IPS DF 4.7 (cell line): ENCODE results near the gene RAB17.

Source experiments
- DNase-seq: peaks from one replicate; pipeline ENCODE4 v3.0.0-alpha.2; 2013; ENCODE audit warnings: low spot score; ENCODE audit errors: extremely low read depth

RAB17 gene

DNA sequence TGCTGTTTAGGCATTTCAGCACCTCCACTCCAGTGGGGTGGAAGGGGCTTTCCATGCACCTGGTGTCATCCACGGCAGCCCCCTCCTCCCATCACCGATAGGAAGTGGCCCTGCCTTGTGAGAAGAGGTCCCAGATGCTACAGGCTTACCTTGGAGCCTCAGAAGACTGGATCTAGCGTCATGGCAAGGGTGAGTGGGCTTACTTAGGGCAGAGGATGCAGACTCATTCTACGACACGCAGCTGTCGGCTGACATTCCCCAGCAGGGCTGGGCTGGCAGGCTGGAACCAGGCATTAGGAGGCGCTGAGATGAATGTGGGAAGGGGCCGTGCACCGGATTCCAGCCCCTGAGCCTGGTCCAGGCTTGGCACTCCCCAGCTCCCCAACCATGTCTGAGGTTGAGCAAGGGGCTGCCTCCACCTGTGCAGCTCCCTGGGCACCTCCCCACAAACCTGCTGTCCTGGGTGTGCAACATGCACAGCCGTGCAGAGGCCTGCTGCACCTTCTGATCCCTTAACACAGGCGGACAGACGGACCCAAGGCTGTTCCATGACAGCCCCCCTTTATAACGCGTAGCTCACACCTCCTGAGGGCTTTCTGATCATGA lies 25.9 kb downstream of the RAB17 start:
- no peak for DNase-seq

DNA sequence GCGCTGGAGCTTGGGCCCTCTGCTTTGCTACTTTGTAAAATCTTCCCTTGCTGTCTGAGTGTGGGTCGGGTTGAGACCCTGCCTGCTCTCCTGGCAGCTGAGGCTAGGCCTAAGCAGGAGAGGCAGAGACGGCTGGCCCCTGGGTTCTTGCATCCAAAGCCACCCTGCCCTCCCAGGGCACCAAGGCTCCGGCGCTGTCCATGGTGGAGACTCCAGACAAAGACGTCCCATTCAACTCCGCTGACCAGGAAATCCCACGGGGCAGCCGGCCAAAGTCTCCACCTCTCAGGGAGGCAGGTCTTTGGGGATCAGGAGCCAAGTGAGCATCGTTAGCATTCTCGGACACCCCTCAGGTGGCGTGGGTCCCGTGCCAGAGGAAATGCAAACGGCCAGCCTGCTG lies 26.7 kb downstream of the RAB17 start:
- DNase-seq, result no peak

DNA sequence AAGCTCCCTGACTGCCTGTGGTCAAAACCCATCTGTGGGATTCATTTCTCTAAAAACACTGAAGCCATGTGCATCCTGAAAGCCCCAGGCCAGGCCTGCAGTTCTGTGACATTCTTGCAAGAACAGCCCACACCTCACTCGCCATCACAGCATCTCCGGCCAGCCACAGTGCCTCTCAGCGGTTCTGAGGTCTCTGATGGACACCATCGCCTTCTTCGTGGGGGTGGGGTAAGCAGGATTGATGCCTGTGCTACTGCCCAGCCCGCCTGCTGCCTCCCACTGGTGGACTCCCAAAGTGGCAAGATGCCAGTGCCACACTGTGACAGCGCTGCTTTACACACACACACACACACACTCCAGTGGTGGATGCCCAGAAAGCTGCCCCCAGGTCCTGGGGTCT lies 29.3 kb downstream of the RAB17 start:
- no peak for DNase-seq

DNA sequence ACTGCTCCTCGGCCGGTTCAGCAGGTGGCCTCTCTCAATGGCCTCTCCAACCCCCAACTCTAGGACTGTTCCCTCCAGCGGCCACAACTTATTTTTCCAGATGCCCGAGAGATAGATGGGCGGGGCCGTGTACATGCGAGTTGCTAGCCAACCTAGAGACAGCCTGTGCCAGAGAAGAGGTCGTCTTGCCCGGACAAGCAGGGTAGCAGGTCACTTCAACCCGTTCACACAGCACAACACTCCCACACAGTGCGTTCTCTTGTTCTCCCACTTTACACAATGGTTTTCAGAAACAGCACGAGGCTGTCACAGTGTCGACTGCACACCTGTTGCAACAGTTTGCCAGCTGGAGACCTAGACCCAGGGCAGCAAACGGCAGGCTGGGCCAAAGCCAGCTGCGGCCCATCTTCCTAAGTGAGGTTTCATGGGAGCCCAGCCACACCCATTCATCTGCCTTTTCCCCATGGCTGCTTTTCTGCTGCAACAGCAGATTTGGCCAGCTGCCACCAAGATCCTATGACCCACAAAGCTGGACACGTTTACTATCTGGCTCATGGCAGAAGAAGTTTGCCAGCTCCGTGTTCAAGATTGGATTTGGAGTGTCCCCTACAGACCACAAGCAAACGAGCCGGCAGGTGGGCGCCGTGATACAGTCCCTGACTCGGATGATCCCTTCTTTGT lies 31.4 kb downstream of the RAB17 start:
- no peak for DNase-seq

DNA sequence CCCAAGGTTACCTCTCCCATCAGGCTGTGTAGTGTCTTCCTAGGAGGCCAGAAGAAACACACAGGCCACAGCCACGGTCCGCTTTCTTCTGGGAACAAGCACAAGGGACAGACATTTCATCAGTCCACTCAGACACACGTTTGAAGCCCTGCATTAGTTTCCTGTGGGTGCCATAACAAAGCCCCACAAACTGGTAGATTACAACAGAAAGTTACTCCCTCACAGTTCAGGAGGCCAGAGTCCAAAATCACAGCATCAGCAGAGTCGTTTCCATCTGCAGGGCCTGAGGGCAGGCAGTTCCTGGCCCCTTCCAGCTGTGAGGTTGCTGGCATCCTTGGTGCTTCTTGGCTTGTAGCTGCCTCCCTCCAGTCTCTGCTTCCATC lies 32.9 kb downstream of the RAB17 start:
- no peak for DNase-seq

- no peak for DNase-seq
Observed at GRCh38 chr2:237556773-237557632, 33.5 kb downstream of the RAB17 start.

GRCh38 chr2:237555560-237555959 lies 35.0 kb downstream of the RAB17 start:
- DNase-seq, result no peak

DNA sequence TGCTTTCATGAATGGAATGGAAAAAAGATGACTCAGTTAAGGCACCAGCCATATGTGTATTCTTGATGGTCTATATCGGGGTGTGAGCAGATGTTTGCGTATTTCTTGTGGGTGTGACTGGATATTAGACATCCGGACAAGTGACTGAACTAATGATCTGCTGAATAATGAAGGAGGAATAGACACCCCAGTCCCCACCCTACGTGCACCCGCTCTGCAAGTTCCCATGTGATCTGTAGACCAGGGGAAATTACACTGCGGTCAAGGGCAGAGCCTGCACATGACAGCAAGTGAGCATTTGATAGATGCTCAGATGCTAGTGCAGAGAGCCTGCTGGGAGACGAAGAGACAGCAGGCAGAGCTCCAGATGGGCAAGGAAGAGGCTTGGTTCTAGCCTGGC lies 36.6 kb downstream of the RAB17 start:
- DNase-seq, result no peak

DNA sequence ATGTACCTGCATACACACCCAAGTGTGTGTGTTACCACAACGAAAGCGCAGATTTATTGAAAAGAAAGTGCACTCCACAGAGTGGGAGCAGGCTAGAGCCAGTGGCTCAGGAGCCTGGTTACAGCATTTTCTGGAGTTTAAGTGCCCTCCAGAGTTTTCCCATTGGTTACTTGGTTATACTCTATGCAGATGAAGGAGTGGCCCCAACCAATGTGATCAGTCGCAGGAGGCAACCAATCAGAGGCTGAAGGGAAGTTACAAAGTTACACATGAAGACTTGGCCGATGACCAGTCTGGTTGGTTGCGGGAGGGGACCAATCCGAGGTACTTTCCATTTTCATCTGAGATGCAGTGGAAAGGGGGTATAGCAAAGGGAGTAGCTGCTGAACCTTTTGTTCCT lies 37.6 kb downstream of the RAB17 start:
- no peak for DNase-seq

GRCh38 chr2:237551071-237551574 lies 39.4 kb downstream of the RAB17 start:
- DNase-seq, result no peak

- DNase-seq, result no peak
Observed at GRCh38 chr2:237549643-237550415, 40.7 kb downstream of the RAB17 start.

- DNase-seq, result no peak
Observed at GRCh38 chr2:237549216-237549615, 41.3 kb downstream of the RAB17 start.

- DNase-seq, result no peak
Observed at GRCh38 chr2:237547841-237548416, 42.6 kb downstream of the RAB17 start.

GRCh38 chr2:237546876-237547395 lies 43.6 kb downstream of the RAB17 start:
- no peak for DNase-seq

DNA sequence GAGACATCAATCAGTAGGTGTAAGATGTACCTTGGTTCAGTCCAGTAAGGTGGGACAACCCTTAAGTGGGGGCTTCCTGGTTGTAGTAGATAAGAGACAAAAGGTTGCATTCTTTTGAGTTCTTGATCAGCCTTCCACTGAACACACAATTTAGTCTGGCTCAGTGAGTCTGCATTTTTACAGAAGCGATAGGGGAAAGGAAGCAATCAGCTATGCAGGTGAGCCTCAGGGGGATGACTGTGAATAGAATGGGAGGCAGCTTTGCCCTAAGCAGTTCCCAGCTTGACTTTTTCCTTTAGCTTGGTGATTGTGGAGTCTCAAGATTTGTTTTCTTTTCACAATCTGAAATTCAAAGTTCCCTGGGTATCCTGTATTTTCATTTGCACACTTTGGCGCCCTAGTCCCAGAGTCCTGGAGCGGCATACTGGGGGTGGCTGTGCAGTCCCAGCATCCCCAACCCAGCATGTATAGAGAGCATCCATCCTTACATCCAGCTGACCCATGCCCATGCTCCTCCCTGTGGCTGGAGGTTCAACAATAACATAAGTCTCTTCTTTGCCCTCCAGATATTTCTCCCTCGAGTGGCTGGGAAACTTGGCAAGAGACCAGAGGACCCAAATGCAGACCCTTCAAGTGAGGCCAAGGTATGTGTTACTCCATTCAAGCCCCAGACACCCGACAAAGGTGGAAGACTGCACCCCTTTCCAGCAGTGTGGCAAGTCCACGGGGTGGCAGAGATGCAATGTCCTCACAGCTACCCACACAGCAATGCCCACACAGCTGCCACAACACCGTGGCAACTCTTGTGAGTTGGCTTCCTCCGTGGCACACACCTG lies 44.3 kb downstream of the RAB17 start:
- DNase-seq, result no peak

DNA sequence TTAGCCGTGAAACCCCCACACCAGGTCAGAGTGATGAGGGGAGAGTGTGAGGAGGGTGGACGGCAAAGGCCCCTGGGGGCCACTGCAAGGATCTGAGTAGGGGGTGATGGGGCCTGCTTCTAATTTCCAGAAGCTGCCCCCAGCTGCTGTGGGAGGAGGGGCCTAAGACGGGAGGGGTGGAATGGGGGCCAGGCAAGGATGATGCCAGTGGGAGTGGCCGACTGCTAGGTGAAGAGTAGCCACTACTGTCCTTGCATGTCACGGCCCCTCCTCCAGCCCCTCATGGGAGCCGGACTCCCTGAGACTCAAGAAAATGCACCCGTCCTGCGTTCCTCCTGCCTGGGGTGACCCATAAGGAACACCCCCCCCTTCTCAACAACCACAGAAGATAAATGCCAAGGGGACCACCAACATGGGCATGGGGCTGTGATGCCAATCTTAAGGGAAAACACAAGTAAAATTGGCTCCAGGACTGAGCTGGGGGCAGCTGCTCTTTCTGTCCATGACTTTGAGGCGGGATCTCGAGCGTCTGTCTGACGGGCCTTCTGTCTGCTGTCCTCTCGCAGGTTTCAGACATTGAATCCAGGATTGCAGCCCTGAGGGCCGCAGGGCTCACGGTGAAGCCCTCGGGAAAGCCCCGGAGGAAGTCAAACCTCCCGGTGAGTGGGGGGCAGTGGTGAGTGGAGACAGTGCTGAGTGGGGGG lies 48.4 kb downstream of the RAB17 start:
- no peak for DNase-seq

- DNase-seq, result no peak
Observed at GRCh38 chr2:237541243-237541642, 49.3 kb downstream of the RAB17 start.

DNA sequence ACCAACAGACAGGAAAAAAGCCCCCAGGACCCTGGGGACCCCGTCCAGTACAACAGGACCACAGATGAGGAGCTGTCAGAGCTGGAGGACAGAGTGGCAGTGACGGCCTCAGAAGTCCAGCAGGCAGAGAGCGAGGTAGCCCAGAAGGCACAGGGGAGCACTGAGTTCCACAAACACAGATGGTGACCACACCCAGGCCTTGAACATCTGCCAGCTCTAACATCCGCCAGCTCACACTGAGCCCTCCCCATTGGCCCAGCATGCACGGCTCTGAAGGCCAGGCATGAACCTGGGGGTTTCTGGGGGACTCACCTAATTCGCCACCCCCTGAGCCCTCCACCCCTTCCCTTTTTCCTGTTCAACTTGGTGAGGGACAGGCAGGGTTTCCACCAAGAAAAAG lies 49.7 kb downstream of the RAB17 start:
- DNase-seq, result no peak

DNA sequence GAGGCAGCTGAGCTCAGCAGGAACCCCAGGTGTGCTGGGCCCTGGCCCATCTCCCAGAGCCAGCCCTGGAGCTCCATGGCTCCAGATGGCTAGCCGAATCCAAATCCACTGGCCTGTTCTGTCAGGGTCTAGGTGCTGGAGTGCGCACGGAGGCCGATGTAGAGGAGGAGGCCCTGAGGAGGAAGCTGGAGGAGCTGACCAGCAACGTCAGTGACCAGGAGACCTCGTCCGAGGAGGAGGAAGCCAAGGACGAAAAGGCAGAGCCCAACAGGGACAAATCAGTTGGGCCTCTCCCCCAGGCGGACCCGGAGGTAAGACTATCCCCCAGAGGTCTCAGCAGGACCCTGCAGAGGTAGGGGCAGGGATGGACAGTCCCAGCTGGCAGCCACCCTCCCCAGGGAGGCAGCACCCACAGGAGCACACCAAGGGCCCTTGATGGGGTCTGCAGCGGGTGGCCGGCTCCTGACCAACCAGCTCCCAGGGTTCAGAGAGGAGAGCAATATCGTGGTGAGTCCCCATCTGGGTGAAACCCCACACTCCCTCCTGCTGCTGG lies 50.2 kb downstream of the RAB17 start:
- no peak for DNase-seq
